IMR-90 (cell line): ENCODE measurements around the gene SBF2. TPM values are rescaled to one million over a fixed set of nuclear protein-coding genes. Genes with fewer than 3 reads are reported as not detected.

ENCODE experiments used
- ATAC-seq: fragments of 200-7000 bp; cut with Tn5 transposase; 2 replicates; pipeline ENCODE4 v1.9.1; 2020; ENCODE audit warnings: low read depth, mild to moderate bottlenecking, moderate library complexity
- BruUV-seq: library from RNA; stranded (reverse); fragments of 400-500 nt; replicated peaks from 2 replicates; lab custom pipeline; 2021; lab: Mats Ljungman, UMichigan
- CTCF ChIA-PET: fragments of 300-600 bp; formaldehyde crosslinking; extraction: SDS; loops from one replicate; lab custom pipeline; 2021; ENCODE audit warnings: antibody characterized with exemption; lab: Yijun Ruan, JAX
- POLR2A ChIA-PET: fragments of 300-600 bp; sonication (Branson Sonifier 250); formaldehyde crosslinking; loops from one replicate; lab custom pipeline; 2022; ENCODE audit warnings: antibody characterized with exemption; ENCODE audit not compliant: unreplicated experiment; lab: Charles Lee
- DNase-seq: peaks from one replicate; pipeline ENCODE4 v3.0.0; 2013
- H2AFZ ChIP-seq: replicated peaks from 2 replicates; pipeline ENCODE3; 2013; ENCODE audit warnings: low read length, mild to moderate bottlenecking; ENCODE audit not compliant: poor library complexity
- H2AK5ac ChIP-seq: 2 replicates; pipeline ENCODE4 v1.6.1; 2013; ENCODE audit warnings: low read depth, low read length, inconsistent platforms
- H2AK9ac ChIP-seq: replicated peaks from 2 replicates; pipeline ENCODE3; 2013; ENCODE audit warnings: mild to moderate bottlenecking, low read depth, low read length, moderate library complexity; ENCODE audit not compliant: poor library complexity
- H2BK120ac ChIP-seq: 2 replicates; pipeline ENCODE4 v1.6.1; 2013; ENCODE audit warnings: low read depth, low read length, inconsistent platforms
- H2BK15ac ChIP-seq: 3 replicates; pipeline ENCODE4 v1.6.1; 2013; ENCODE audit warnings: low read depth, low read length, inconsistent platforms
- H2BK20ac ChIP-seq: 2 replicates; pipeline ENCODE4 v1.6.1; 2013; ENCODE audit warnings: low read depth, mild to moderate bottlenecking, inconsistent platforms, low read length, moderate library complexity
- H2BK5ac ChIP-seq: 2 replicates; pipeline ENCODE4 v1.6.1; 2013; ENCODE audit warnings: mild to moderate bottlenecking, low read depth, low read length, inconsistent platforms; ENCODE audit not compliant: poor library complexity, severe bottlenecking
- H3K14ac ChIP-seq: replicated peaks from 2 replicates; pipeline ENCODE4 v1.6.1; 2013; ENCODE audit warnings: low read depth, low read length, inconsistent platforms
- H3K18ac ChIP-seq: 2 replicates; pipeline ENCODE4 v1.6.1; 2013; ENCODE audit warnings: low read depth, low read length, control low read depth
- H3K23ac ChIP-seq: 2 replicates; pipeline ENCODE4 v1.6.1; 2013; ENCODE audit warnings: low read depth, low read length, inconsistent platforms
- H3K27ac ChIP-seq: 2 replicates; pipeline ENCODE4 v1.5.1; 2013; ENCODE audit warnings: mild to moderate bottlenecking, control low read depth, low read length; ENCODE audit not compliant: insufficient read depth
- H3K27me3 ChIP-seq: 2 replicates; pipeline ENCODE4 v1.6.1; 2013; ENCODE audit warnings: low read length; ENCODE audit not compliant: control insufficient read depth, insufficient read depth
- H3K36me3 ChIP-seq: 2 replicates; pipeline ENCODE4 v1.6.1; 2013; ENCODE audit warnings: low read length, mixed read lengths; ENCODE audit not compliant: control insufficient read depth, insufficient read depth
- H3K4ac ChIP-seq: 2 replicates; pipeline ENCODE4 v1.6.1; 2013; ENCODE audit warnings: low read depth, low read length, inconsistent platforms
- H3K4me1 ChIP-seq: 2 replicates; pipeline ENCODE4 v1.6.1; 2013; ENCODE audit warnings: low read length, mixed read lengths; ENCODE audit not compliant: control insufficient read depth, insufficient read depth
- H3K4me2 ChIP-seq: 2 replicates; pipeline ENCODE4 v1.6.1; 2013; ENCODE audit warnings: low read depth, mild to moderate bottlenecking, control low read depth, low read length, moderate library complexity
- H3K4me3 ChIP-seq: 2 replicates; pipeline ENCODE4 v1.5.1; 2013; ENCODE audit warnings: low read depth, mild to moderate bottlenecking, control low read depth, low read length, moderate library complexity; ENCODE audit not compliant: insufficient read depth
- H3K56ac ChIP-seq: 2 replicates; pipeline ENCODE4 v1.6.1; 2013; ENCODE audit warnings: low read length, inconsistent platforms; ENCODE audit not compliant: insufficient read depth; ENCODE audit errors: extremely low read depth
- H3K79me1 ChIP-seq, 2 experiments: 2 replicates each; pipeline ENCODE4 v1.6.1; 2013; ENCODE audit warnings: low read length in 2 of 2, inconsistent platforms in 1 of 2, low read depth in 1 of 2
- H3K9ac ChIP-seq: 2 replicates; pipeline ENCODE4 v1.6.1; 2013; ENCODE audit warnings: low read depth, low read length, control low read depth
- H3K9me1 ChIP-seq: 2 replicates; pipeline ENCODE4 v1.6.1; 2013; ENCODE audit warnings: low read length, inconsistent platforms; ENCODE audit not compliant: insufficient read depth
- H3K9me3 ChIP-seq: 2 replicates; pipeline ENCODE4 v1.6.1; 2013; ENCODE audit warnings: low read length; ENCODE audit not compliant: control insufficient read depth, insufficient read depth
- H4K20me1 ChIP-seq: 2 replicates; pipeline ENCODE4 v1.6.1; 2013; ENCODE audit warnings: low read length, inconsistent platforms; ENCODE audit not compliant: insufficient read depth
- H4K5ac ChIP-seq: 2 replicates; pipeline ENCODE4 v1.6.1; 2013; ENCODE audit warnings: mild to moderate bottlenecking, low read depth, low read length, control low read depth
- H4K8ac ChIP-seq, 2 experiments: 2 replicates each; pipeline ENCODE4 v1.6.1; 2013; ENCODE audit warnings: low read depth in 2 of 2, low read length in 2 of 2, control low read depth in 1 of 2, inconsistent platforms in 1 of 2
- H4K91ac ChIP-seq: 2 replicates; pipeline ENCODE4 v1.6.1; 2013; ENCODE audit warnings: low read depth, low read length, inconsistent platforms; ENCODE audit not compliant: insufficient read depth
- BHLHE40 ChIP-seq: fragments of 150-350 bp; IDR thresholded peaks from 2 replicates; pipeline ENCODE4 v1.6.1; 2016; ENCODE audit warnings: mild to moderate bottlenecking, low read depth, low read length
- CEBPB ChIP-seq: IDR thresholded peaks from 2 replicates; pipeline ENCODE4 v1.6.1; 2012; ENCODE audit warnings: low read depth, low read length, improper control_type of control experiment
- CHD1 ChIP-seq: IDR thresholded peaks from 2 replicates; pipeline ENCODE4 v1.6.1; 2012; ENCODE audit warnings: low read depth, low read length, improper control_type of control experiment
- CTCF ChIP-seq: conservative IDR thresholded peaks from 2 replicates; pipeline ENCODE4 v1.5.1; 2012; ENCODE audit warnings: mild to moderate bottlenecking, low read depth, low read length, improper control_type of control experiment
- FOS ChIP-seq: fragments of 150-350 bp; IDR thresholded peaks from 2 replicates; pipeline ENCODE4 v1.6.1; 2016; ENCODE audit warnings: low read depth, low read length
- MAFK ChIP-seq: IDR thresholded peaks from 2 replicates; pipeline ENCODE4 v1.6.1; 2012; ENCODE audit warnings: low read depth, low read length, improper control_type of control experiment
- MAZ ChIP-seq: IDR thresholded peaks from 2 replicates; pipeline ENCODE4 v1.6.1; 2012; ENCODE audit warnings: low read depth, mild to moderate bottlenecking, low read length, improper control_type of control experiment, moderate library complexity, borderline replicate concordance
- MXI1 ChIP-seq: IDR thresholded peaks from 2 replicates; pipeline ENCODE4 v1.6.1; 2012; ENCODE audit warnings: low read depth, mild to moderate bottlenecking, low read length, moderate library complexity, borderline replicate concordance
- NFE2L2 ChIP-seq: fragments of 150-350 bp; IDR thresholded peaks from 2 replicates; pipeline ENCODE4 v1.6.1; 2016; ENCODE audit warnings: low read depth, mild to moderate bottlenecking, low read length
- POLR2A ChIP-seq: IDR thresholded peaks from 2 replicates; pipeline ENCODE4 v1.6.1; 2012; ENCODE audit warnings: mild to moderate bottlenecking, low read depth, low read length
- RAD21 ChIP-seq: IDR thresholded peaks from 2 replicates; pipeline ENCODE4 v1.6.1; 2012; ENCODE audit warnings: low read length, improper control_type of control experiment
- RCOR1 ChIP-seq: IDR thresholded peaks from 2 replicates; pipeline ENCODE4 v1.6.1; 2012; ENCODE audit warnings: mild to moderate bottlenecking, low read length, improper control_type of control experiment; ENCODE audit not compliant: insufficient replicate concordance
- RFX5 ChIP-seq: IDR thresholded peaks from 2 replicates; pipeline ENCODE4 v1.8.0; 2012; ENCODE audit warnings: low read depth, mild to moderate bottlenecking, low read length, moderate library complexity
- SMC3 ChIP-seq: fragments of 150-350 bp; IDR thresholded peaks from 2 replicates; pipeline ENCODE4 v1.6.1; 2016; ENCODE audit warnings: low read depth, mild to moderate bottlenecking, antibody characterized with exemption, low read length, moderate library complexity
- USF2 ChIP-seq: fragments of 150-350 bp; IDR thresholded peaks from 2 replicates; pipeline ENCODE4 v1.6.1; 2017; ENCODE audit warnings: mild to moderate bottlenecking, antibody characterized with exemption, low read length, low read depth
- WGBS, 2 experiments: methylation state at CpG; one replicate each; pipeline versions ENCODE4 v1.1.5 to v1.1.7; 2013; ENCODE audit warnings: missing lambda C conversion rate in 2 of 2; ENCODE audit not compliant: insufficient read length in 1 of 2; ENCODE audit errors: extremely low coverage in 2 of 2; 5-methylcytosine and 5-hydroxymethylcytosine counted together
- dilution Hi-C: fragments of 300-500 bp; cut with HindIII; formaldehyde crosslinking; loops from one replicate; pipeline ENCODE4 v1.14.3; 2018; ENCODE audit warnings: low sequenced_read_pairs; ENCODE audit not compliant: unreplicated experiment
- in situ Hi-C: fragments of 300-500 bp; cut with MboI; formaldehyde crosslinking; loops from 3 replicates; pipeline ENCODE4 v1.14.3; 2019; ENCODE audit warnings: low sequenced_read_pairs, inconsistent platforms, mixed read lengths
- intact Hi-C: fragments of 100-400 bp; cut with micrococcal nuclease; formaldehyde crosslinking; loops from 2 replicates; pipeline ENCODE4 v1.10.0; 2022
- polyA plus RNA-seq, 3 experiments: library from polyadenylated mRNA; depleted of rRNA; stranded (reverse); fragments of >200 nt; gene quantifications; 2 replicates each; pipeline ENCODE4 v1.2.3, GENCODE V29; 2012; ENCODE audit warnings: low replicate concordance in 1 of 3
- total RNA-seq: library from RNA; depleted of rRNA; stranded (reverse); fragments of >200 nt; gene quantifications from 2 replicates; pipeline ENCODE4 v1.2.3, GENCODE V29; 2012

SBF2 gene
- total and polyA plus RNA-seq, 2 of the 4 experiments (the other 2 are of a cell fraction) = 23.8 to 51.8 TPM

- POLR2A ChIA-PET = interaction anchor here (0.5 to 2.4 kb wide), 10 partner anchors 15 to 562 kb away, joined by 3 to 18 read pairs (median 4); partner anchors contain the start of gene ADM
- WGBS, 2 experiments = 5% methylated on average over 6 of the region's 10 CpGs; no CpG with 5 or more reads in 1 of the 2 experiments
- H4K20me1 ChIP-seq = peaks cover 3% of the 10 kb centered on the region; the same call in 1 of the 2 replicates
- peak; percentile 100 for TF ChIP-seq BHLHE40
- no peak for TF ChIP-seq CTCF
- no peak; the same call in 1 of the 2 replicates for TF ChIP-seq POLR2A
- TF ChIP-seq MAFK = peak; percentile 15; the same call in 1 of the 2 replicates
- TF ChIP-seq RFX5 = no peak
- peak; percentile 75 for TF ChIP-seq NFE2L2
- peak; percentile 94 for TF ChIP-seq MAZ
- peak; percentile 25 for TF ChIP-seq RAD21
- TF ChIP-seq MXI1 = peak; percentile 92
- peak; percentile 84 for TF ChIP-seq CHD1
- peak; percentile 96 for TF ChIP-seq RCOR1
- peak; percentile 45; the same call in 1 of the 2 replicates for TF ChIP-seq CEBPB
- peak; percentile 11; the same call in 1 of the 2 replicates for TF ChIP-seq SMC3
- peak; percentile 99 for TF ChIP-seq FOS
- TF ChIP-seq USF2 = peak; percentile 91
Observed at GRCh38 chr11:9759519-9760192, 534.4 kb downstream of the SBF2 start.

More at GRCh38 chr11:9759519-9760192, 534.4 kb downstream of the SBF2 start:
- peak overlapping the region; percentile 99 for H4K91ac ChIP-seq
- H2AK9ac ChIP-seq = peak overlapping the region; percentile 96
- peak overlapping the region; percentile 97 for H3K9ac ChIP-seq
- H3K4ac ChIP-seq = peak overlapping the region; percentile 98
- DNase-seq (peak; percentile 100), ATAC-seq (peak; percentile 68)
- H3K4me2 ChIP-seq = peak overlapping the region; percentile 12
- peak overlapping the region; percentile 90 for H3K18ac ChIP-seq
- peak overlapping the region; percentile 96 for H3K27ac ChIP-seq
- peak overlapping the region; percentile 81 for H2BK15ac ChIP-seq
- H3K36me3 ChIP-seq = no peaks in the 10 kb centered on the region
- H2BK120ac ChIP-seq = peak overlapping the region; percentile 98
- BruUV-seq = no TSS peak
- H2BK20ac ChIP-seq = peak overlapping the region; percentile 94
- H3K4me3 ChIP-seq = no peak overlapping the region
- H2AFZ ChIP-seq = peak overlapping the region; percentile 94
- H3K79me1 ChIP-seq = peaks cover 7 to 69% of the 10 kb centered on the region in 2 experiments; a peak in 3 of 4 replicates
- in situ Hi-C loops = loop anchor here (5.0 to 25.0 kb wide), 3 partner anchors 203 to 975 kb away; no protein-coding TSS in a partner anchor
- peaks cover 50% of the 10 kb centered on the region for H3K4me1 ChIP-seq
- H4K8ac ChIP-seq = peak overlapping the region; percentile 99 to 100
- CTCF ChIA-PET = interaction anchor here (0.6 to 1.8 kb wide), 8 partner anchors 11 to 776 kb away, joined by 3 to 5 read pairs (median 4); no protein-coding TSS in a partner anchor
- intact Hi-C loops = loop anchor here (1.0 to 10.0 kb wide), 9 partner anchors 43 to 978 kb away; partner anchors contain the start of gene ADM
- peak overlapping the region; percentile 100 for H2AK5ac ChIP-seq
- H3K27me3 ChIP-seq = no peaks in the 10 kb centered on the region
- H3K9me1 ChIP-seq = peaks cover 51% of the 10 kb centered on the region
- dilution Hi-C loops = no loop called here
- peak overlapping the region; percentile 87 for H3K23ac ChIP-seq
- no peaks in the 10 kb centered on the region for H3K9me3 ChIP-seq
- H4K5ac ChIP-seq = peak overlapping the region; percentile 87
- H3K14ac ChIP-seq = peak overlapping the region; percentile 89
- H3K56ac ChIP-seq = peak overlapping the region; percentile 96
- H2BK5ac ChIP-seq = peak overlapping the region; percentile 98
